Measurements from ENCODE around the gene PRDM11. TPM values are rescaled to one million over a fixed set of nuclear protein-coding genes. Genes with fewer than 3 reads are reported as not detected.

The PRDM11 gene
- total RNA-seq, 2 experiments from 2014 or later = 4.5 to 8.4 TPM

DNA sequence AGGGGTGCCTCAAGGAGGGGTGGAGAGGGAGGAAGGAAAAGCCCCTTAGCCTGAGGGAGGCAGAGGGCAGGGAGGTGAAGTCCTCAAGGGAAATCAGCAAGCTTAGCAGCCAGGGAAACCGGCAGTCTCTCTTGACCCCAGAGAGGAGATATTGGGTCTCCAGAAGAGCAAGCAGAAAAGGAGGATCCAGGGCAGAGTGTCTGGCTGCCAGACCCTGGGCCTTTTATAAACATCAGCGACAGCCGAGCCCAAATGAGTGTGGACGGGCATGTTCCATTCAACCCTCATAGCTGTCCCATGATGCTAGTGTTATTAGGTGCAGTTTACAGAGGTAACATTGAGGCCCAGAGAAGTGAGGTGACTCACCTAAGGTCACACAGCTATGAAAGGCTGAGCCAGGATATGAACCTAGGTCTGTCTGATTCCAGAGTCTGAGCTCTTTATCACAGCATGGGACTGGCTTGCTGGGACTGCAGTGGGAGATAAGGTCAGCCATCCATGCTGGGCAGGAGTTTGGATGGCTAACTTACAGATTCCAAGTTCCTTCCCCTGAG lies 9.3 kb downstream of the PRDM11 start:
- Histone ChIP-seq H3K9me3 (ENCODE audit: low read length) (no peaks in the 10 kb centered on the region), H3K36me3 (ENCODE audit: insufficient read depth, low read length) (no peaks in the 10 kb centered on the region), H3K27ac (ENCODE audit: low read depth, low read length, poor library complexity, severe bottlenecking) (no peak overlapping the region), H2AFZ (ENCODE audit: low read length) (no peak overlapping the region), H3K79me2 (ENCODE audit: insufficient read depth, low read depth, low read length) (no peaks in the 10 kb centered on the region), H3K4me3 (ENCODE audit: low read depth, low read length, poor library complexity, severe bottlenecking) (no peak overlapping the region), H3K4me2 (ENCODE audit: low read length) (no peak overlapping the region), H4K20me1 (ENCODE audit: insufficient read depth, low read length) (peaks cover 3% of the 10 kb centered on the region; the same call in 1 of the 2 replicates), H3K9me2 (ENCODE audit: insufficient read depth, low read length) (no peaks in the 10 kb centered on the region), H3K4me1 (ENCODE audit: insufficient read depth, low read length, poor library complexity, severe bottlenecking) (no peaks in the 10 kb centered on the region)
- intact Hi-C loops (cut with micrococcal nuclease; ENCODE audit: unreplicated experiment) = no loop called here
- DNase-seq (ENCODE audit: low spot score) = no peak
- CTCF ChIA-PET (ENCODE audit: unreplicated experiment) = no interaction called here
- BruUV-seq (replicated peaks) = no TSS peak
- TF ChIP-seq EZH2phosphoT487 (IDR thresholded peaks at IDR 0.05; ENCODE audit: borderline replicate concordance, low read depth, low read length) (no peak), CTCF (conservative IDR thresholded peaks at IDR 0.05; ENCODE audit: low read length) (no peak)
- POLR2A ChIA-PET = no interaction called here

- no TSS peak for BruUV-seq (replicated peaks)
- Histone ChIP-seq H3K4me2 (ENCODE audit: low read length) (no peak overlapping the region), H3K79me2 (ENCODE audit: insufficient read depth, low read depth, low read length) (no peaks in the 10 kb centered on the region), H3K36me3 (ENCODE audit: insufficient read depth, low read length) (no peaks in the 10 kb centered on the region), H3K4me1 (ENCODE audit: insufficient read depth, low read length, poor library complexity, severe bottlenecking) (no peaks in the 10 kb centered on the region), H3K9me2 (ENCODE audit: insufficient read depth, low read length) (no peaks in the 10 kb centered on the region), H2AFZ (ENCODE audit: low read length) (no peak overlapping the region), H4K20me1 (ENCODE audit: insufficient read depth, low read length) (peaks cover 3% of the 10 kb centered on the region; the same call in 1 of the 2 replicates), H3K27ac (ENCODE audit: low read depth, low read length, poor library complexity, severe bottlenecking) (no peak overlapping the region), H3K9me3 (ENCODE audit: low read length) (no peaks in the 10 kb centered on the region), H3K4me3 (ENCODE audit: low read depth, low read length, poor library complexity, severe bottlenecking) (no peak overlapping the region)
- POLR2A ChIA-PET = no interaction called here
- CTCF ChIA-PET (ENCODE audit: unreplicated experiment) = no interaction called here
- no peak for DNase-seq (ENCODE audit: low spot score)
- no peak for TF ChIP-seq CTCF (conservative IDR thresholded peaks at IDR 0.05; ENCODE audit: low read length)
- intact Hi-C loops (cut with micrococcal nuclease; ENCODE audit: unreplicated experiment) = no loop called here
These were observed 9.8 kb downstream of the PRDM11 start for GRCh38 chr11:45156201-45156600.

DNA sequence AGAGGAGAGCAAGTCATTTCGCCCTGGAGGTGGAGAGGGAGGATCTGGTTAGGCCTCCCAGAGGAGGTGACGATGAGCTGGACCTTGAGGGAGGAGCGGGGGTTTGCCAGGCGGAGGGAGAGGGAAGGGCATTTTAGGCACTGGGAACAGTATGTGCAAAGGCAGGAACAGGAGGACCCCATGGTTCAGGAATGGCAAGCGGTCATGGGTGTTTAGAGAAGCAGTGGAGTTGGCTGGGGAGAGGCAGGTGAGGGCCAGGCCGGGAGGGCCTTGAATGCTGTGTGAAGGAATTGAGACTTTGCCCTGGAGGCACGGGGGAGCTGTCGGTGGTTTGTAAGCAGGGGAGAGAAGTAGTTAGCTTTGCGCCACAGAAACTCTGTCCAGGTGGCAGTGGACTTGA lies 10.3 kb downstream of the PRDM11 start:
- CTCF ChIA-PET (ENCODE audit: unreplicated experiment) = no interaction called here
- Histone ChIP-seq H3K4me3 (ENCODE audit: low read depth, low read length, poor library complexity, severe bottlenecking) (no peak overlapping the region), H4K20me1 (ENCODE audit: insufficient read depth, low read length) (peaks cover 3% of the 10 kb centered on the region; the same call in 1 of the 2 replicates), H3K27ac (ENCODE audit: low read depth, low read length, poor library complexity, severe bottlenecking) (no peak overlapping the region), H3K79me2 (ENCODE audit: insufficient read depth, low read depth, low read length) (no peaks in the 10 kb centered on the region), H2AFZ (ENCODE audit: low read length) (no peak overlapping the region), H3K4me1 (ENCODE audit: insufficient read depth, low read length, poor library complexity, severe bottlenecking) (no peaks in the 10 kb centered on the region), H3K9me3 (ENCODE audit: low read length) (no peaks in the 10 kb centered on the region), H3K4me2 (ENCODE audit: low read length) (no peak overlapping the region), H3K36me3 (ENCODE audit: insufficient read depth, low read length) (no peaks in the 10 kb centered on the region), H3K9me2 (ENCODE audit: insufficient read depth, low read length) (no peaks in the 10 kb centered on the region)
- TF ChIP-seq CTCF (conservative IDR thresholded peaks at IDR 0.05; ENCODE audit: low read length) (no peak), EZH2phosphoT487 (IDR thresholded peaks at IDR 0.05; ENCODE audit: borderline replicate concordance, low read depth, low read length) (no peak)
- no TSS peak for BruUV-seq (replicated peaks)
- no peak for DNase-seq (ENCODE audit: low spot score)
- intact Hi-C loops (cut with micrococcal nuclease; ENCODE audit: unreplicated experiment) = no loop called here
- POLR2A ChIA-PET = no interaction called here

Measured in OCI-LY7 (cell line).